ENCODE data around the gene PNLIPRP1.

GRCh38 chr10:116588995-116589394 lies 1.8 kb upstream of the PNLIPRP1 start:
- TF ChIP-seq CTCF (conservative IDR thresholded peaks at IDR 0.05; ENCODE audit: low read length) (no peak), EZH2phosphoT487 (IDR thresholded peaks at IDR 0.05; ENCODE audit: borderline replicate concordance, low read depth, low read length) (no peak)
